ENCODE measurements around the gene CAPN12. TPM values are rescaled to one million over a fixed set of nuclear protein-coding genes. Genes with fewer than 3 reads are reported as not detected.
"Not testable (repeated sequence)": the region's sequence is repeated elsewhere in the genome, so short reads cannot be mapped to it uniquely, and the experiment has no call there.

Gene CAPN12
- total and polyA plus RNA-seq, 2 of the 8 experiments (the other 6 are each of a cell fraction or from before 2014, with no cell fraction given), result 8.8 to 20.0 TPM

GRCh38 chr19:38791451-38792064 is 47.3 kb upstream of the CAPN12 start:
- H2BK20ac ChIP-seq (ENCODE audit: low read length); H3K14ac ChIP-seq (ENCODE audit: insufficient read length); H4K8ac ChIP-seq (ENCODE audit: extremely low read depth, insufficient read depth, low read length); H4K5ac ChIP-seq (ENCODE audit: insufficient read length, low read depth, low read length); H3K23me2 ChIP-seq (ENCODE audit: low read depth, low read length); H2BK15ac ChIP-seq (ENCODE audit: low read length); H3K4me1 ChIP-seq (replicated peaks in 1 of 4; ENCODE audit: control insufficient read depth in 3 of 4, insufficient read depth in 4 of 4, low read length in 3 of 4); H3K4me2 ChIP-seq (ENCODE audit: insufficient read depth in 1 of 2, low read depth in 2 of 2, low read length in 2 of 2); H2AFZ ChIP-seq (ENCODE audit: low read length); DNase-seq (ENCODE audit: low read depth in 1 of 2, low spot score in 2 of 2); H2BK5ac ChIP-seq (ENCODE audit: low read depth, low read length); H4K91ac ChIP-seq (replicated peaks; ENCODE audit: insufficient read length, low read length); H3K18ac ChIP-seq (ENCODE audit: extremely low read depth, low read length); H3K36me3 ChIP-seq (ENCODE audit: control insufficient read depth in 2 of 4, insufficient read depth in 4 of 4, low read length in 3 of 4); H4K20me1 ChIP-seq (replicated peaks in 1 of 2; ENCODE audit: control insufficient read depth in 1 of 2, insufficient read depth in 2 of 2, low read length in 2 of 2); H3K56ac ChIP-seq (replicated peaks; ENCODE audit: insufficient read length, low read depth, low read length); H3K27ac ChIP-seq (ENCODE audit: low read depth, low read length); H3K23ac ChIP-seq (ENCODE audit: insufficient read length); H3K79me2 ChIP-seq (ENCODE audit: control insufficient read depth in 1 of 2, insufficient read depth in 2 of 2, low read length in 2 of 2); H3K9ac ChIP-seq (replicated peaks in 1 of 4; ENCODE audit: extremely low read depth in 1 of 4, low read depth in 3 of 4, low read length in 3 of 4); H3K4me3 ChIP-seq (ENCODE audit: extremely low read depth in 1 of 4, insufficient read depth in 2 of 4, low read depth in 3 of 4, low read length in 4 of 4); H2BK12ac ChIP-seq (ENCODE audit: low read depth, low read length); H3K9me3 ChIP-seq (ENCODE audit: insufficient read depth in 2 of 2, low read depth in 1 of 2, low read length in 1 of 2); H2BK120ac ChIP-seq (replicated peaks; ENCODE audit: low read depth, low read length); FAIRE-seq; H3K4ac ChIP-seq (replicated peaks; ENCODE audit: insufficient read length, low read depth, low read length); POLR2A ChIA-PET (ENCODE audit: partially characterized antibody); H2AK5ac ChIP-seq (ENCODE audit: low read depth, low read length); H3K79me1 ChIP-seq (ENCODE audit: low read depth, low read length); CTCF ChIA-PET (ENCODE audit: partially characterized antibody): not testable (repeated sequence)
- no CpG with 5 or more reads among the region's 40 CpGs for WGBS, 2 experiments (ENCODE audit: extremely low coverage in 1 of 2, insufficient coverage in 1 of 2, insufficient read length in 1 of 2, insufficient replicate concordance in 2 of 2, low coverage in 1 of 2, low lambda C conversion rate in 2 of 2, missing lambda C conversion rate in 1 of 2)
- H3K27me3 ChIP-seq (replicated peaks in 1 of 4; ENCODE audit: control insufficient read depth in 3 of 4, extremely low read depth in 1 of 4, insufficient read depth in 3 of 4, low read length in 3 of 4), result peaks cover 0 to 12% (median 3%) of the 10 kb centered on the region in 4 experiments; a peak in 4 of 7 replicates
